GM11168 (cell line): ENCODE data around the gene CDK6.
"Not testable (repeated sequence)": the region's sequence is repeated elsewhere in the genome, so short reads cannot be mapped to it uniquely, and the experiment has no call there.

Source experiments
- in situ Hi-C: fragments of 300-500 bp; cut with MboI; formaldehyde crosslinking; loops from one replicate; pipeline ENCODE4 v1.12.0; 2022; ENCODE audit warnings: low sequenced_read_pairs; ENCODE audit not compliant: unreplicated experiment

Gene CDK6

DNA sequence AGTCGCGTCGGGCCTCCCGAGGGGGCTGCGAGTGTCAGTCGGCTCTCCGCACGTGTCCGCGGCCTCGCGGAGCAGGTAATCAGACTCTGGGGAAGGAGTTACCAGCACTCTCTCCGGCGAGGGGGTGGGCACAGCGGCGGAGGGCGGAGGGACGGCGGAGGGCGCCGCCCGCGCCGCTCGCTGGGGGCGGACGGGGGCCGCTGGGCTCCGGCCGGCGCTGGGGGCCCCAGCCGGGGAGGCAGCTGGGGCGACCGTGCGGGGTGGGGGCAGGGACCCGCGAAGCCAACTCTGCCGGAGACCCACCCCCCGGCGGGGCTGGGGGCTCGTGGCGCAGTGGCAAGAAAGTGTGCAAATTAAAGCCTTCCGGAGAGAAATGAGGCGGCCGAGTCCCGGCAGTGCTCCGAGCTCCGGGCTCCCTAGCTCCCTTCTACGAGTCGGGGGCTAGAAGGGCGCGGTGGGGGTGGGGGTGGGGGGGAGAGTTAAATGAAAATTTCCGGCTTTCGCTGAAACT, at the start of gene CDK6:
Gene CDK6, minus strand, starts transcription at position 85 of the 511 bp plus-strand sequence. CDS start 3,250 bp downstream, outside the sequence.
- in situ Hi-C loops: loop anchor here (10.0 kb wide), 2 partner anchors 212 to 218 kb away; no protein-coding TSS in a partner anchor

GRCh38 chr7:92886039-92886438, 49.7 kb upstream of the CDK6 start:
- in situ Hi-C loops: not testable (repeated sequence)

DNA sequence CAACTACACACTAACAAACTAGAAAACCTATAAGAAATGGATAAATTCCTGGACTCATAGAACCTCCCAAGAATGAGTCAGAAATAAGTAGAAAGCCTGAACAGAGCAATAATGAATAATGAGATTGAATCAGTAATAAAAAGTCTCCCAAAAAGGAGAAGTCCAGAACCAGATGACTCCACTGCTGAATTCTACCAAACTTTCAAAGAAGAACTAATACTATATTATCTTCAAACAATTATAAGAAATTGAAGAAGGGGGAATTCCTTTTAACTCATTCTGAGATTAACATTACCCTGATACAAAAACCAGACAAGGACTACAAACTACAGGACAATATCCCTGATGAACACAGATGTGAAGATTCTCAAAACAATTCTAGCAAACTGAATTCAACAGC, 47.8 kb upstream of the CDK6 start:
- in situ Hi-C loops: no loop called here

- in situ Hi-C loops: no loop called here
Measured at GRCh38 chr7:92882760-92883159, 46.4 kb upstream of the CDK6 start.

- in situ Hi-C loops: no loop called here
Measured at GRCh38 chr7:92881091-92881485, 44.7 kb upstream of the CDK6 start.

GRCh38 chr7:92880212-92881090, 44.1 kb upstream of the CDK6 start:
- in situ Hi-C loops: no loop called here

GRCh38 chr7:92877367-92877766, 41.0 kb upstream of the CDK6 start:
- in situ Hi-C loops: no loop called here

DNA sequence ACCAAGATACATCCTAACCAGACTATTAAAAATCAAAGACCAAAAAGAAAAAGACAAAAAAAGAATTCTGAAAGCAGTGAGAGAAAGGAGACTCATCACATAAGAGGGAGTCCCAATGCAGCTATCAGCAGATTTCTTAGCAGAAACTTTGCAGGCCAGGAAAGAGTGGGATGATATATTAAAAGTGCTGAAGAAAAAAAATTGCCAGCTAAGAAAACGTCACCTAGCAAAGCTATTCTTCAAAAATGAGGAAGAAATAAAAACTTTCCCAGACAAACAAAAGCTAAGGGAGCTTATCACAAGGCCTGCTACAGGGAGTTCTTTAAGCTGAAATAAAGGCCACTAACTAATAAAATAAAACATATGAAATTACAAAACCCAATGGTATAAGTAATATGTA, 40.5 kb upstream of the CDK6 start:
- in situ Hi-C loops: no loop called here

GRCh38 chr7:92875719-92876118, 39.3 kb upstream of the CDK6 start:
- in situ Hi-C loops: no loop called here

- in situ Hi-C loops: no loop called here
Measured at GRCh38 chr7:92875173-92875572, 38.8 kb upstream of the CDK6 start.

DNA sequence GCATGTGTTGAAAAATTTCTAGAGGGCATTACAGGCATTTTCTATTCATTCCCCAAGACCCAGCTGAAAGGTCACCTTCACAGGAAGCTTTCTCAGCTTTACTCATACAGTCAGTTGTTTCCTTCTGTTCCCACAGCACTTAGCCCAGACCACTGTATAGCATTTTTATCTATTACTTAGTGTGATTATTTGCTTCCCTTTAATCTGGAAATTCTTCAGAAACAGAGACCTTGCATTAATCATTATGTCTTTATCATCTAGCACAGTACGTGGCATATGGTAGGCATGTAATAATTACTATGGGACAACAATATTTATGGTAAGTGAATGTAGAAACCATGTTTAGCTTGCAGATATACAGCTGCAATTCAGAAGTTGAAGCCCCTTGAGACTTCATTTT, 38.2 kb upstream of the CDK6 start:
- in situ Hi-C loops: no loop called here

- in situ Hi-C loops: no loop called here
Measured at GRCh38 chr7:92873776-92874175, 37.4 kb upstream of the CDK6 start.

- in situ Hi-C loops: no loop called here
Measured at GRCh38 chr7:92872701-92873100, 36.3 kb upstream of the CDK6 start.

- in situ Hi-C loops: no loop called here
Measured at GRCh38 chr7:92868683-92869293, 32.4 kb upstream of the CDK6 start.

DNA sequence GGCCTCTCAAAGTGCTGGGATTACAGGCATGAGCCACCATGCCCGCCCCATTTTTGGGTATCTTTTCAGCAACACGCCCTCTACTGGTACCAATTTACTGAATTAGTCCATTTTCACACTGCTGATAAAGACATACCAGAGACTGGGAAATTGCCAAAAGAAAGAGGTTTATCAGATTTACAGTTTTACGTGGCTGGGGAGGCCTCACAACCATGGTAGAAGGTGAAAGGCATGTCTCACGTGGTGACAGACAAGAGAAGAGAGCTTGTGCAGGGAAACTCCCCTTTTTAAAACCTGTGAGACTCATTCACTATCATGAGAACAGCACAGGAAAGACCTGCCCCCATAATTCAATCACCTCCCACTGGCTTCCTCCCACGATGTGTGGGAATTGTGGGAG, 27.8 kb upstream of the CDK6 start:
- in situ Hi-C loops: not testable (repeated sequence)

DNA sequence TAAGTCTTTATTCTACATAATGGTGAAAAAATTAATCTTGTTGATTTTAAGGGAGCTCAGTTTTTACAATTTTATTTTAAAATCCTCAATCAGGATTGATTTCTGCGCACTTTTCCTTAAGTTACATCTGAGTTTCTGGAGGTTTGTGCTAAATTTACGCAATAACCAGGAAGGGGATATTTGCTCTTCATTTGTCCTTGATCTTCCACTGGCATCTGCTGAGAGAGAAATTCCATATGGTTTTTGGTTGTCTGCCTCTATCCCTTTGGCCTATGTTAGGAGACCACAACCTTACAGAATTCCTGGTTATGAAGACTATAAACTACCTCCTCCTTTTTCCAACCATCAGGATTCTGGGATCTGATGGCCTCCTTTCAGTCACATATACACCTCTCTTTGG, 20.1 kb upstream of the CDK6 start:
- in situ Hi-C loops: no loop called here

- in situ Hi-C loops: no loop called here
Measured at GRCh38 chr7:92854501-92855238, 18.3 kb upstream of the CDK6 start.

- in situ Hi-C loops: no loop called here
Measured at GRCh38 chr7:92851732-92852131, 15.4 kb upstream of the CDK6 start.

- in situ Hi-C loops: no loop called here
Measured at GRCh38 chr7:92850516-92850915, 14.1 kb upstream of the CDK6 start.

GRCh38 chr7:92849322-92849721, 12.9 kb upstream of the CDK6 start:
- in situ Hi-C loops: no loop called here

DNA sequence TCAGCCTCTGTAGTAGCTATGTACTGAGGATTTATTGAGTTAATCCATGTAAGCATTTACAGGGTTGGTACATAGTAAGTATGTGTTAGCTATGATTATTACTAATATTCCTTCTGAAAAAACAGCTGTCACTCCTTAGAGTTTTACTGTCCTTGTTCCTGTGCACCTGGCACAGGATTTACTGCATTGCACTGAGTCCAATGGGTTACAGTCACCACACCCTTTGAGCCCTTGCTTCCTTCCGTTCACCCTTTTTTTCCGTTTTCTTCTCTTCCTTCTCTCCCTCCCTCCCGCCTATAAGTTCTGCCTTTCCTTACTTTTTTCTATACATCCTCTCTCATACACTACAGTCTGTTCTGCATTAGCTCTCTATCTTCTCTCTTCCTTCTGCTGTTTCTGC, 12.5 kb upstream of the CDK6 start:
- in situ Hi-C loops: no loop called here
